ENCODE data around the gene IGFBP5. TPM values are rescaled to one million over a fixed set of nuclear protein-coding genes. Genes with fewer than 3 reads are reported as not detected.

IGFBP5 gene
- total RNA-seq, 1 donor from 2014 or later = 229 TPM

DNA sequence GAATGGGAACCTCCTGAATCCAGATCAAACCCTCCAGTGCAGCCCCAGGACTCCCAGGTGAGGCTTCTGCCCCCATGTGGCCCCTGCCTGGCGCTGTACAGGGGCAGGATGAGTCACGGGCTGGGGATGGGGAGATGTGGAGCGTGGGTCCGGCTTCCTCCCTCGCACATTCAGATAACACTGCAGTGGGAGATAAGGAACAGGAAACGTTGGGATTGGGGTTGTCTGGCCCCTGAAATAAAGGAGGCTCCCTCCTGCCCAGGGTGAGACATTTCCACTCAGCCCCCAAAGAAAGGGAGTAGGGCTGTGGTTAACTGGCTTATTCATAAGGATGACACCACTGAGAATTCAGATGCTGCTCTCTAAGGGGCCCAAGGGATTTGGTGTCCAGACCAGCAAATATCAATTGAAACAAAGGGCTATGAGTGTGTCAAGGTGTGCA lies 30.7 kb downstream of the IGFBP5 start:
- no peak for DNase-seq (ENCODE audit: low read depth)

DNA sequence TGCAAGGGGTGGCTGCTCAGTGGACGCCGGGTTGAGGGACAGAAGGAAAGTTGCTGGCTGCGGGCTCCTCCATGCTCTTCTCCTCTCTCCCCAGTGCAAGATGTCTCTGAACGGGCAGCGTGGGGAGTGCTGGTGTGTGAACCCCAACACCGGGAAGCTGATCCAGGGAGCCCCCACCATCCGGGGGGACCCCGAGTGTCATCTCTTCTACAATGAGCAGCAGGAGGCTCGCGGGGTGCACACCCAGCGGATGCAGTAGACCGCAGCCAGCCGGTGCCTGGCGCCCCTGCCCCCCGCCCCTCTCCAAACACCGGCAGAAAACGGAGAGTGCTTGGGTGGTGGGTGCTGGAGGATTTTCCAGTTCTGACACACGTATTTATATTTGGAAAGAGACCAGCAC lies 31.5 kb downstream of the IGFBP5 start:
- no peak for DNase-seq (ENCODE audit: low read depth)

DNA sequence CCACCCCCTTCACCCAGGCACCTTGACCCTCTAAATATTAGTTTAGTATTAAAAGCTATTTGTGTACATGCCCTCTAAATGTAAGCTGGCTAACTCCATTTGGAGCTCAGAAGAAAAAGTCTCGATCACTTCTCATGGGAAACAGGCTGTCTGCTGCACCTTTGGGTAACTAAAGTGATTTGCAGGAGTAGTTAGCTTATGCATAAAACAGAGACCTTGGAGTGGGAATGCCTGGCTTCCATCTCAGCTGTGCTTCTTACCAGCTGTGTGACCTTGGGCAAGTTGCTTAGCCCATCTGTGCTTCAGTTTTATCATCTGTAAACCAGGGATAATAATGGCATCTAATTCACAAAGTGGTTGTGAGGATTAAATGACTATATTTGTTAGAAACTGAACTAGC lies 32.2 kb downstream of the IGFBP5 start:
- DNase-seq (ENCODE audit: low read depth) = no peak

DNA sequence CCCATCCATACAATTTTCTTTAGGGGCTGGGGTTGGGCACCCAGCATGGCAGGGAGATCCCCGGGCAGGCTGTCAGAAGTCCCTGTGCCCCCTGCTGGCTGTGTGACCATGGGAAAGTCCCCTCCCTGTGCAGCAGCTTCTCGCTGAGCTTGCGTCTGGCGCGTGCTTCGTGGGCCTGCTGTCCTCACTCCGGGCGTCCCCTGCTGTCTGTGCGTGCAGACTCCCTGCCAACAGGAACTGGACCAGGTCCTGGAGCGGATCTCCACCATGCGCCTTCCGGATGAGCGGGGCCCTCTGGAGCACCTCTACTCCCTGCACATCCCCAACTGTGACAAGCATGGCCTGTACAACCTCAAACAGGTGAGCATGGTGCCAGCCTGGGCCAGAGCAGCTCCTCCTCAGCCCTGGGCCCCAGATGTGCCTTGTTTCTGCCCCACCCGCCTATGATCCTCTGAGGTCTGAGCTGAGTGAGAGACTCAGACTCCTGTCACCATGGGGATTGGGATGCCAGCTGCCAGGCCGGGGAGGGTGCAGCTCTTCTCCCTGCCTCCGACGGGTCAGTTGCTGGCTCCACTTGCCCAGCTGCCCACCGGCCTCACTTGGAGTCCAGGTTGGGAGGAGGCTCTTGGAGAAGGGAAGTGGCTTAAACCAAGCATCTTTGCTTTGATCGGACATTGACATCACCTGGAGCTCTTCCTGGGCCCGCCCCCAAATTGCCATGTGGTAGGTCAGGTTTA lies 33.5 kb downstream of the IGFBP5 start:
- no peak for DNase-seq (ENCODE audit: low read depth)

DNA sequence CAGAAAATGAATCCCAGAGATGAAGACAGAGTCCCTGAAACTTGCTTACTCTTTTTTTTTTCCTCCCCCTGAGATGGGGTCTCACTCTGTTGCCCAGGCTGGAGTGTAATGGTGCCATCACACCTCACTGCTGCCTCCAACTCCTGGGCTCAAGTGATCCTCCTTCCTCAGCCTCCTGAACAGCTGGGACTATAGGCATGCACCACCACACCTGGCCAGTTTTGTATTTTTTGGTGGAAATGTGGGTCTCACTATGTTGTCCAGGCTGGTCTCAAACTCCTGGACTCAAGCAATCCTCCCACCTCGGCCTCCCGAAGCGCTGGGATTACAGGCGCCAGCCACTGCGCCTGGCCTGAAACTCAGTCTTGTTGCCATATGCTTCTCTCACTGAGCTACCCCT lies 34.3 kb downstream of the IGFBP5 start:
- DNase-seq (ENCODE audit: low read depth) = no peak

DNA sequence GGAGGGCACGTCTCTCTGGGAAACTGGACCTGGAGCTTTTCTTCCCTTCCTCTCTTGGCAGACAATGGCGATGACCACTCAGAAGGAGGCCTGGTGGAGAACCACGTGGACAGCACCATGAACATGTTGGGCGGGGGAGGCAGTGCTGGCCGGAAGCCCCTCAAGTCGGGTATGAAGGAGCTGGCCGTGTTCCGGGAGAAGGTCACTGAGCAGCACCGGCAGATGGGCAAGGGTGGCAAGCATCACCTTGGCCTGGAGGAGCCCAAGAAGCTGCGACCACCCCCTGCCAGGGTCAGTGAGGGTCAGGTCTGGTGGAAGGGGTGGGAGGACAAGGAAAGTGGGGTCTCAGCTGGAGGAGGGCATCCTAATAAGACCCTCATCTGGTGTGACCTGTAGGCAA lies 34.9 kb downstream of the IGFBP5 start:
- no peak for DNase-seq (ENCODE audit: low read depth)

DNA sequence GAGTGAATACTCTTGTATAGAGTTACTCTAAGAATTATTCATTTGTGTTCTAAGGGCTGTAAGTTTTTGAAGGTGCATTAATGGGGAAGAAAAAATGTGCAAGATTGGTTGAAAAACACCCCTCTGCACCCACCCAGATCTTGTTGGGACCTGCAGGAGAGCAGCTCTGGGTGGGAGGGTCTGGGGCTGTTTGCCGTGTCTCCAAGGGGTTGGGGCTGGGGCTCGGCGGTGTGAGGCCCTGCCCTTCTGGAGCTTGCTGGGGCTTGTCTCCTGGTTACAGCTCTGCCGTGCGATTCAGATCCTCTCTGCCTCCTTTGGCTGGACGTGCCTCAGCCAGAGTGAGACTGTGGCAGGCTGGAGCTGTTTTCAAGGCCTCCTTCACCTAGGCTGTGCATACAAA lies 36.1 kb downstream of the IGFBP5 start:
- no peak for DNase-seq (ENCODE audit: low read depth)

DNA sequence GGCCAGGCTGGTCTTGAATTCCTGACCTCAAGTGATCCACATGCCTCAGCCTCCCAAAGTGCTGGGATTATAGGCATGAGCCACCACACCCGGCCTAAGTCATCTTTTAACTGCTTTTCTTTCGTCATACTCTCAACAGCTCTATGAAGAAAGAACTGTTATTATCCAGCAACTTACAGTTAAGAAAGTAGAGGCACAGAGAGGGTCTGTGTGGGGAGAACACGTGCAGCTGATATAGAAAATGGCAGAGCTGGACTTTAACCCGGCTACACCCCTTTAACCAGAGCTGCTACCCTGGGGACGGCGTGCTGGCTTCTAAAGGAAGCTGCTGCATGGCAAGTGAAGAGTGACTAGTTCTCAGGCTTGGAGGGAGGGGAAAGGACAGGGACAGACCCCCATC lies 36.6 kb downstream of the IGFBP5 start:
- no peak for DNase-seq (ENCODE audit: low read depth)

DNA sequence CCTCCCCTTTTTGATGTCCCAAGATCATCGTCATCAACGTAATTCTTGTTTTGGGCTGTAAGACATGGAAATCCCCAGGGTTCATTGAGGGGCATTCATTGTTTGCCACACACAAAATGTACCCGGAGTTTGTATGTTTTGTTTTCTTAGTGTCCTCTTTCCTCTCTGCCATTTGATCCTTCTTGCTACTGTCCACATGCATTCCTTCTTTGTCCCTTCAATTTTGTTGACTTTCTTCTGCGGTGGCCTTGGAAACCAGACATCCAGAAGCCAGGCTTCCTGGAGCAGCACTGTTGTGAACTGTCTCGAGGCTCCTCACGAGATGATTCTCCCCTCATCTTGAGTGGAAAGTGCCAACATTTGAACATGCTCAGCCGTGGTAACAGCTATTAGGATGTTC lies 37.4 kb downstream of the IGFBP5 start:
- no peak for DNase-seq (ENCODE audit: low read depth)

DNA sequence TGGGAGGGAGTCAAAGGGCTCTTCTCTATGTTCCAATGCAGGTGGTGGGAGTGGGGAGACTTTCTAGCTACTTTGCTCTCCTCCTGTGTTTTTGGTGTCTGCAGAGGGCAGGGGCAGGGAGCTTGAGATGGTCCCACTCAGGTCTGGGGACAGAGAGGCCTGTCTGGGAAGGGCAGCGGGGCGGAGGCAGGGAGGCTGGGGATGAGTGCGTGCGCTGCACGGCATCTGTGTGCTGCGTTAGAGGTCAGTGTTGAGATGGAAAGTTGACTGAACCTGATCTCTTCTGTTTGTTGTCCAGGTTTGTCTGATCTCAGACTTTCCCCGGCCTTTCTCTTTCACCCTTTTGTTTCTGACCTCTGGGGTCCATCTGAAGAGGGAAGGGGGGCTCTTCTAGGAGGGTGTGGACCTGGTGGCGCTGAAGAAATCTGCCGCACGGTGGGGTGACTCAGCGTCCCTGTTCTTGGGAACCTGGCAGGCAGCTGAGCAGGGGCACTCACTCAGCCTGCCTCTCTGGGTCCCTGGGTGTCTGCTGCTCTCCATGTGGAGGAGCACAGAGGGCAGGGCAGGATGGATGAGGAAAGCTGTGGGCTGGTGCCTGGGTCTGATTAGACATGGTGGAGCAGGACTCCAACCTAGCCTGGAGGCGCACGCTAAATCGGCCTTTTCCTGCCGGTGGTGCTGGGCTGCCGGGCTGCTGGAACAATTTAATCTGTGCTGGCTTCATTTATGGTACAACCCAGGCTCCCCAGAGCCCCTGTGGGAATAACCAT lies 38.1 kb downstream of the IGFBP5 start:
- DNase-seq (ENCODE audit: low read depth) = no peak

DNA sequence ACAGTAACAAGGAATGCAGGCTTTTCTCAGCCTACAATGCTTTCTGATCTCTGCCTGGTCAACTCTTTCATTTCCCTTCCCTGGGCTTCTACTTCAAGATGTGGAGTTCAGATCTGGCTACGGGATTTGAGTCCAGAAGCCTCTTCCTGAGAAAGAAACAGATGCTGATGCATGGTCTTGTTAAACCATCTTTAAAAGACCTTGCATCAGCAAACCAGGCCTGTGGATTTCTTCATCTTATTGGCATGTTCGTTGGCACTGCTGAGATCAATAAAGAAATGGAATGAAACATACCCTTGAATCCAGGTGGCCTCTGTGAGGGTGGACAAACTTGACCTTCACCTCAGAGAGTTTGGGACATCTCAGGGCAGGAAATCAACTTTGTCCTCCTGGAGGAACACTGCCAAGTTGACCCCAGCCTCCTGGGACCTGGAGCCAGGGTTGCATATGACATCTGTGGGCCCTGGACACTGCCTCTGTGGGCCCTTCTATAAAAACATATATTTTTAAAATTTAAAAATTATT lies 40.8 kb downstream of the IGFBP5 start:
- no peak for DNase-seq (ENCODE audit: low read depth)

DNA sequence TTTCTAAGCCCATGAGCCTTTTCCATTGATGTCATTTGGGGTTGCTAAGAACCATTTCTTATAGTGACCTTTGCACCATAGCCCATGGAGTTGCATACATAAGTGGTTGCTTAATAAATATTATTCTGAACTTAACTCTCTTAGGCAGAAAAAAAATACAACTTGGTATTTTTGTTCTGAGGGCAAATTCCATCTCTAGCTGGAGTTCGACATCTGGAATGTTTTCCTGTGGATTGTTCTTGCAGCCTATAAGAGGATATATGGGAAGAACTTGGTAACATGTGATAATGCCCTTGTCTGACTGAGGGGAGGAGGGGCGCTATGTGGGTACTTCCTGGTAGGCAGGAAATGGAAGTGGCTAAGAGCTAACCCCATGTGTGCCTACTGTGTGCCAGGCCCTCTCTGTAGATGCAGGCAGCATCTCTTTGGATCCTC lies 41.4 kb downstream of the IGFBP5 start:
- peak; percentile 54 for DNase-seq (ENCODE audit: low read depth)

DNA sequence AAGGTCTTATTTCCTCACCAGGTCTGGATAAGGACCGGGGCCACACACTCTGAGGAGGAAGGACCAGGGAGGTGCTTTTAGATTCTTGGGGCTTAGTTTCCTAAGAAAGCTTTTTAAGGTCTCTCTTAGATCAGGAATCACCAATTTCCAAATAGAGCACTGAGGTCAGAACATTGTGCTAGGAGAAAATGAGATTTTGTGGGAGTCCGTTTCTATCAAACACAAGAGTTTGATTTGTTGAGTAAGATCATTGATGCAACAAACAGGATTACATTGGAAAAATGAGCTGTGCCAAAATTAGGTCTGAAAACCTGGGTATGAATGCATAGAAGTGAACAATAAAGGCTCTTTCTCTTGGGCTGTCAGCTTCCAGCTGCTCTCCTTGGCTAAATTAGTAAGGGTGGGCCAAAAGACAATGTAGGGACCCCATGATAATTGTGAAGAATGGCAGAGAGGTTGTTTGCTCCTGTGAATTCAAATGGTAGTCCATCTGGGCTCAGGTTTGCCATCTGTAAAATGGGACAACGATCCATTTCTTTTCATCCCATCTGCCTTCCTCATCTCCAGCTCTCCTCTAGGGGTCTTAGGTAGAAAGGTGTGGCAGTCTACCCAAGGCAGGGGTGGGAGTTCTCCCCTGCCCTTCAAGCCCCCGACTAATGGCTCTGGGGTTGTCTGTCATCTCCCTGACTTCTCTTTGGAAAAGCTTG lies 42.1 kb downstream of the IGFBP5 start:
- DNase-seq (ENCODE audit: low read depth) = no peak

DNA sequence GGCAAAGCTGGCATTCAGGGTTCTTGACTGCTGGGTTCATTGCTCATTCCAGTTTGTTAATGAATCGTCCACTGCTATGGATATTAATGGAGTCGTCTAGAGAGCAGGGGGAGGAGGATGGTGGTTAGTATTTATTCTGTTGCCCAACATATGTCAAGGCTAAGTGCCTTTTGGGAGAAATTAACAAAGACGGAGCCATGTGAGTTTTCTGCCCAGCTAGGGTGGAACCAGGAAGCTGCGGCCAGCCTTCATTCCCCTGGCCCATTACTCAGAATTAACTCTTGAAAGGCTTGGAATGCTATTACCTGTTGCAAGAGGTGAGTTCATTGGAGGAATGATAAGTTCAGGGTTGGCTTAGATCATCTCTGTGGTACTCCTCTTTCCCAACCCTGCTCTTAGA lies 42.8 kb downstream of the IGFBP5 start:
- peak; percentile 62 for DNase-seq (ENCODE audit: low read depth)

DNA sequence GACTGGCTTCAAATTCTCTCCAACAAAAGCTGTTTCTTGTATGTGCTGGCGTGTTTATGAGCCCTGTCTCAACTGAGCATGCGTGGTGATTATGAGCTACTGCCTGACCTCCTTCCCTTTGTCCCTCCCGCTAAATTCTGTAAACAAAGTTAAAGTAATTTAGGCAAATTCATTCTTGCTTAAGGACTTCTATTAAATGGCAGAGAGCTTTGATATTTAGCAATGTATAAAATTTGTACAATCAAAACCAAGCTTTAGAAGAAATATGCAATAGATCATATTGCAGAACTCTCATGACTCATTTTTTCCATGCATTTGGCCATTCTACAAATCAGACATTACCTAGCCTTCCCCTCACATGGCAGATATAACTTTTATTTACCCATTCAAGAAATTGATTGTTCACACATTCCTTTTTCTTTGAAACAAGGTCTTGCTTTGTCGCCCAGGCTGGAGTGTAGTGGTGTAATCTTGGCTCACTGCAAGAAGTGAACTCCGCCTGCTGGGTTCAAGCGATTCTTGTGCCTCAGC lies 43.9 kb downstream of the IGFBP5 start:
- no peak for DNase-seq (ENCODE audit: low read depth)

DNA sequence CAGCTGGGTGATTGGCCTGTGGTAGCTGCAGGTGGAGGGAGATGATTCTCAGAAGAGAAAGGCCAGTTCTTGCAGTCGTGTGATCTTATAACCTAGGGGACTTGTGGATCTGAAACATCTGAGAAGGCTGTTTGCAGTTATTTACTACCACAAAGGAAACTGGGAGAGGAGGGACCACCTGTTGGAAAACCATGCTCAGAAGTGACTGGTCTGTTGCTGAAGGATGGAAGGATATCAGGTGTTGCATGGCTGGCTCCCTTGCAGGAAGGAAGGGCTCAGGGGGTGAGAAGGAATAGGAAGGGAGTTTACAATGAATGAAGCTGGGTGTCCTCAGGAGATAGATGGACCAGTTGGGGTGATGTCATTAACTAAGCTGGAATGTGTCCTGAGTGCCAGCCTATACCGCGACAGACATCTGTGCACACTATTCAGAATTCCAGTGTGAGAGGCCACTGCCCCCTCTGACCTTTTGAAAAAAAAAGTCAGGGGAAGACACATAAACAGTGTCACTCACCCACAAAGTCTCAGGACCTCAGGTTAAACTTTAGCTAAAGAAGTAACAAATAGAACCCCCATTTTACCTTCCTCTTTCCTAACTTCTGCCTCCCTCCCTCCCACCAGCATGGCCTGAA lies 44.6 kb downstream of the IGFBP5 start:
- DNase-seq (ENCODE audit: low read depth) = no peak

DNA sequence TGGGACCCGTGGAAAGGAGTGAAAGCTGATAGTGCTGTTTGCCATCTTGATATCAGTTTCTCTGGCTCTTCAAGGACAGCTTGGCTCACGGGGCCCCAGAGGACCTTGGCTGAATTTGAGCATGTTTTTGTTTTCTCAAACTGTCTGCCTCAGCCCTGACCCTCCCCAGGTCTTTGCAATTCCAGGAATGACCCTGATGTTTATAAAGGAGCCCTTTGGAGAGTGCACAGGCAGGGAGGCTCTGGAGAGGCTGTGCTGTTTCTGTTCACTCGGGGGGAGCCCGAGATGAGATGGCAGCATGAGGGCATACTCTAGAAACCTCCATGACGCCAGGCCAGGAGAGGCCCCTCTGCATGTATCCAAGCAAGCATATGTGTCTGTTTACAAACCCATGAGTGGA lies 45.8 kb downstream of the IGFBP5 start:
- no peak for DNase-seq (ENCODE audit: low read depth)

DNA sequence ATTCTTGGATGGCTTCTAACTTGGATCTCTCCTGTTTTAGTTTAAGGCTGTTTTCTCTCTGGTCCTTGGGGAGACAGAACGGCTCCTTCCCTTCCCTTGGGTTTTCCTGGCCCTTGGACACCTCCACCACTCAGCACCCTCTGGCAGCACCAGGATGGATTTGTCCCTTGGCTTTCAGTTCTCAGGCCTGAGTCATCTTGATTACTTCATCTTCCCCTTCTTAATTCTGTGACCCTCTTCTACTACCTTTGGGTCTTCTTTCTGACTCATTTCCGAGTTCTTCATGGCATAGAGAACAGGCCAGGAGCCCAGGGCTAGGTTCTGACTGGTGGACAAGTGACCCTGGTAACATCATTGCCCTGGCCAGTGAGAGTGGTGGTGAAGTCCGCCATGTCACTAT lies 47.2 kb downstream of the IGFBP5 start:
- peak; percentile 23 for DNase-seq (ENCODE audit: low read depth)

DNA sequence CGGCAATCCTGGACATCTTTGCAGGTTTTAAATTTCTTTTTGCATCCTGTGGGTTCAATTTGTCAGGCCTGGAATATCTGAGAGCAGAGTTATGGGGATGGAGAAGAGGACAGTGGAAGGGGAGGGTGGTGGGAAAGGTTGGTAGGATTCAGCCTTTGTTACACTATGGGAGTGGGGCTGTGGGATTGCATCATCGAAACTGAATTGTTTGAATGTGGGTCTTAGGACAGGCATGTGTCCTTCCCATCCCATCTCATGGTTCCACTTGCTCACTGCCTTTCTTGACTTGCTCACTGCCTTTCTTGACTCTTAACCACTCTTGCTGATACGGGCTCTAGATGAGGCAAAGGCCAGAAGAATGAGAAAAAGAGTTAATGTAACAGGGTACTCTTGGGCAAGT lies 49.2 kb downstream of the IGFBP5 start:
- DNase-seq (ENCODE audit: low read depth) = no peak

DNA sequence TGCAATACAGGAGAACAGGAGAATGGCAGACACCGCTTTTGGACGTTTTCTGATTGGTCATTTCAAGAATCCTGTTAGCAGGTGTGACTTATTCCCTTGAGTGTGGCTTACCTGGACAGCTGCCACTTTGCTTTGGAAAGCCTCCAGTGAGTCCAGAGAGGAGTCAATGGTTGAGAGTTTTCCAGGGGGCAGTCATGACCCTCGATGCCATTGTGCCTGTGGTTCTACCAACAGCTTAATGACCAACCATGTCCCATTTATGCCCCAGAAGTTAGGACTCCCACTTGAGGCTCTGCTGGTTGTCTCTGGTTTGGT lies 49.8 kb downstream of the IGFBP5 start:
- DNase-seq (ENCODE audit: low read depth) = no peak

DNA sequence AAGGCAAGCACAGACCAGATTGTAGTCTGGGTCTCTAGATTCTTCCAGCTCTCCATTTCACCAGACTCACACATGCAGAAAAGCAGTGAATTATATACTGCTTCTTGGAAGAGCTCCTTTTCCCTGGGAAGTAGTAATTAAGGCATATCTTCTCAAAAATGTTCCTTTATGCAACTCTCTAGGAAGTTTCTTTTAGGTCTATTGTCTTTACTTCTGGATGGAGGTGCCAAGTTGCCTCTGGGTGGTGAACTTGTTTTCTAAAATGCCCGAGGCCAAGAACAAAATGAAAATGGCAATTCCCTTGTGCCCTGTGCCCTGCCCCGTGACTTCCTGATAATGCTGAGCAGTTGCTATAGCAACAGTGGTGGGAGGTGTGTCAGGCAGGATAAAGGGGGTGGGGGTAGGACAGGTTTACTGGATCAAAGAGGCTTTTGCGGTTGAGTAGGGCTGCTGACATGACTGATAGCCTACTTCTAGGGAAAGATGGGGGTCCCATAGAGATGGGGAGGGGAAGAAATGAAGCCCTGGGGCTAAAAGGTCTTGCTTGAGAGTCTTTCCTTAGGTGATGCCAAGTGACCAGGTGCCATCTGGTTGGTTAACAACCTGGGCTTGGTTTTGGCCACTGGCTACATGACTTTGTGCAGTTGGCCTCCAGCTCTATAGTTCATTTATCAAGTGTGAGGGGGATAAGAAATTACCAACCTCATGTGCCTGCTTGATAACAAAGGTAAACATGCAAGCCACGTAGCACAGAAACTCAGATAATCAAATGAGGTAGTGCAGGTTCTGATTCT lies 50.3 kb downstream of the IGFBP5 start:
- DNase-seq (ENCODE audit: low read depth) = no peak
